Measurements from ENCODE around the gene DDX46.

DNA sequence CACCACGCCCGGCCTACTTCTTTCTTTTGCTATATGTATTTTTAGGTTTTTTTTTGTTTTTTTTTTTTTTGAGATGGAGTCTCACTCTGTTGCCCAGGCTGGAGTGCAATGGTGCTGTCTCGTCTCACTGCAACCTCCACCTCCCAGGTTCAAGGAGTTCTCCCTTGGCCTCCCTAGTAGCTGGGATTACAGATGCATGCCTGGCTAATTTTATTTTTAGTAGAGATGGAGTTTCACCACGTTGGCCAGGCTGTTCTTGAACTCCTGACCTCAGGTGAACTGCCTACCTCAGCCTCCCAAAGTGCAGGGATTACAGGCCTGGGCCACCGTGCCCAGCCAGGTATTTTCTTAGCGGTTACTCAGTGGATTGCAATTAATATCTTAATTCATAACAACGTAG, 63.3 kb downstream of the DDX46 start:
- TF ChIP-seq, protein P1, sequence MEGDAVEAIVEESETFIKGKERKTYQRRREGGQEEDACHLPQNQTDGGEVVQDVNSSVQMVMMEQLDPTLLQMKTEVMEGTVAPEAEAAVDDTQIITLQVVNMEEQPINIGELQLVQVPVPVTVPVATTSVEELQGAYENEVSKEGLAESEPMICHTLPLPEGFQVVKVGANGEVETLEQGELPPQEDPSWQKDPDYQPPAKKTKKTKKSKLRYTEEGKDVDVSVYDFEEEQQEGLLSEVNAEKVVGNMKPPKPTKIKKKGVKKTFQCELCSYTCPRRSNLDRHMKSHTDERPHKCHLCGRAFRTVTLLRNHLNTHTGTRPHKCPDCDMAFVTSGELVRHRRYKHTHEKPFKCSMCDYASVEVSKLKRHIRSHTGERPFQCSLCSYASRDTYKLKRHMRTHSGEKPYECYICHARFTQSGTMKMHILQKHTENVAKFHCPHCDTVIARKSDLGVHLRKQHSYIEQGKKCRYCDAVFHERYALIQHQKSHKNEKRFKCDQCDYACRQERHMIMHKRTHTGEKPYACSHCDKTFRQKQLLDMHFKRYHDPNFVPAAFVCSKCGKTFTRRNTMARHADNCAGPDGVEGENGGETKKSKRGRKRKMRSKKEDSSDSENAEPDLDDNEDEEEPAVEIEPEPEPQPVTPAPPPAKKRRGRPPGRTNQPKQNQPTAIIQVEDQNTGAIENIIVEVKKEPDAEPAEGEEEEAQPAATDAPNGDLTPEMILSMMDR (IDR thresholded peaks at IDR 0.05): no peak
- no peak for TF ChIP-seq EZH2 (IDR thresholded peaks at IDR 0.05)
- no peak for TF ChIP-seq EZH2phosphoT487 (IDR thresholded peaks at IDR 0.05)
